ENCODE measurements around the gene CCDC120.

Gene CCDC120

GRCh38 chrX:49058794-49059193 is at the start of gene CCDC120:
Gene CCDC120 (plus strand): TSS chrX:49058999. CDS start chrX:49062042, 3,043 bp downstream.
- no peak for DNase-seq

- no peak for DNase-seq
These were observed 39.7 kb upstream of the CCDC120 start for GRCh38 chrX:49019050-49019449.

GRCh38 chrX:49019599-49020249 is 39.1 kb upstream of the CCDC120 start:
- no peak for DNase-seq

GRCh38 chrX:49029876-49030275 is 28.9 kb upstream of the CCDC120 start:
- DNase-seq, result no peak

GRCh38 chrX:49030283-49030682 is 28.5 kb upstream of the CCDC120 start:
- no peak for DNase-seq

GRCh38 chrX:49037883-49038475 is 20.8 kb upstream of the CCDC120 start:
- no peak for DNase-seq

- peak; percentile 10 to 30 for DNase-seq
These were observed 19.0 kb upstream of the CCDC120 start for GRCh38 chrX:49039598-49040375.

GRCh38 chrX:49040376-49040955 is 18.3 kb upstream of the CCDC120 start:
- no peak for DNase-seq

- no peak for DNase-seq
These were observed 16.8 kb upstream of the CCDC120 start for GRCh38 chrX:49041744-49042580.

GRCh38 chrX:49042581-49043219 is 16.1 kb upstream of the CCDC120 start:
- no peak for DNase-seq

- peak; percentile 86 to 87 for DNase-seq
These were observed 15.4 kb upstream of the CCDC120 start, which contains the start of gene TFE3 for GRCh38 chrX:49043220-49043986. Gene TFE3 (minus strand): TSS chrX:49043357. CDS start chrX:49043226, 131 bp downstream.

- no peak for DNase-seq
These were observed 14.9 kb upstream of the CCDC120 start for GRCh38 chrX:49043987-49044281.

GRCh38 chrX:49053223-49054072 is 5.4 kb upstream of the CCDC120 start:
- DNase-seq, result peak; percentile 43 to 50

- DNase-seq, result no peak
These were observed 4.6 kb upstream of the CCDC120 start for GRCh38 chrX:49054073-49054762.

- no peak for DNase-seq
These were observed 402 bp downstream of the CCDC120 start for GRCh38 chrX:49059201-49059600.

- no peak for DNase-seq
These were observed 884 bp downstream of the CCDC120 start for GRCh38 chrX:49059681-49060085.

- no peak for DNase-seq
These were observed 2.1 kb downstream of the CCDC120 start for GRCh38 chrX:49060914-49061313.

- no peak for DNase-seq
These were observed 2.7 kb downstream of the CCDC120 start for GRCh38 chrX:49061490-49061889.

- DNase-seq, result no peak
These were observed 3.1 kb downstream of the CCDC120 start for GRCh38 chrX:49061916-49062315.

- DNase-seq, result no peak
These were observed 4.9 kb downstream of the CCDC120 start for GRCh38 chrX:49063715-49064114.

Data from stimulated activated CD4-positive, alpha-beta T cell treated with anti-CD3 and anti-CD28 coated beads, Interleukin-2, amount 100 ng/mL, for 48 hours (primary cell).